Kidney (tissue), 14 donors: ENCODE data around the gene SRRM4. TPM values are rescaled to one million over a fixed set of nuclear protein-coding genes. Genes with fewer than 3 reads are reported as not detected.

ENCODE experiments used
- DNase-seq, 5 donors: peaks; one replicate each; pipeline ENCODE4 v3.0.0-alpha.2; 2013 to 2020
- FAIRE-seq: peaks from 2 replicates; lab custom pipeline; 2012; peaks lifted over from hg19 to GRCh38; lab: Jason Lieb, UNC
- H3K27ac ChIP-seq, 2 donors: one replicate each; pipeline ENCODE4 v1.7.0; 2013; ENCODE audit warnings: low read depth in 2 of 2, low read length in 2 of 2, inconsistent platforms in 1 of 2
- H3K27me3 ChIP-seq: one replicate; pipeline ENCODE4 v1.7.1; 2013; ENCODE audit warnings: low read length, inconsistent platforms; ENCODE audit not compliant: control insufficient read depth, insufficient read depth
- H3K36me3 ChIP-seq, 3 donors: one replicate each; pipeline versions ENCODE4 v1.7.0 to v1.7.1; 2013; ENCODE audit warnings: low read length in 3 of 3, control low read depth in 1 of 3, inconsistent platforms in 1 of 3; ENCODE audit not compliant: insufficient read depth in 3 of 3, control insufficient read depth in 2 of 3
- H3K4me1 ChIP-seq, 3 donors: one replicate each; pipeline versions ENCODE4 v1.7.0 to v1.7.1; 2013; ENCODE audit warnings: low read length in 3 of 3, inconsistent platforms in 1 of 3, low read depth in 1 of 3; ENCODE audit not compliant: control insufficient read depth in 2 of 3, insufficient read depth in 2 of 3
- H3K4me3 ChIP-seq, 3 donors: one replicate each; pipeline versions ENCODE4 v1.7.0 to v1.8.1; 2013; ENCODE audit warnings: low read length in 3 of 3, control low read depth in 1 of 3, inconsistent platforms in 1 of 3
- H3K9ac ChIP-seq, 3 donors: one replicate each; pipeline versions ENCODE4 v1.7.0 to v1.7.1; 2013; ENCODE audit warnings: low read length in 3 of 3, control low read depth in 1 of 3, inconsistent platforms in 1 of 3
- H3K9me3 ChIP-seq, 3 donors: one replicate each; pipeline versions ENCODE4 v1.7.0 to v1.7.1; 2013; ENCODE audit warnings: low read length in 3 of 3, control low read depth in 1 of 3, inconsistent platforms in 1 of 3; ENCODE audit not compliant: control insufficient read depth in 2 of 3, insufficient read depth in 1 of 3
- intact Hi-C: fragments of 100-400 bp; cut with DNase I; formaldehyde crosslinking; loops from one replicate; pipeline ENCODE4 v1.11.1; 2022
- polyA plus RNA-seq: library from polyadenylated mRNA; stranded (reverse); fragments of 350-450 nt; fragmentation: Illumina TruSeq; extraction: RNeasy Lipid Tissue Mini Kit (QIAGEN cat#74804); gene quantifications from one replicate; pipeline ENCODE4 v1.2.3, GENCODE V29; 2014; ENCODE audit warnings: low read depth, low replicate concordance; ENCODE audit not compliant: insufficient read depth
- total RNA-seq: library from RNA; stranded (reverse); fragmentation: NEBNext Ultra II Directional; extraction: Animal tissue kit (Norgen Biotek cat#: 25700); gene quantifications from one replicate; pipeline ENCODE4 v1.2.1, GENCODE V29; 2021
- TF ChIP-seq, protein P1 (sequence below): IDR thresholded peaks from 3 replicates; pipeline ENCODE4 v1.5.1; 2012; ENCODE audit warnings: mild to moderate bottlenecking, moderate library complexity, borderline replicate concordance; ENCODE audit not compliant: insufficient read depth; ENCODE audit errors: extremely low read depth
- donor health status: control.
- donor health status: control.
- donor health status: control.
- donor health status: control.
- donor health status: control.
- donor health status: DM: yes; HTN: yes; CAD: no.
- donor health status: Normal renal cell carcinoma (clear cell type).

SRRM4 gene
- total and polyA plus RNA-seq, 2 donors from 2014 or later: 0.06 to 0.17 TPM

GRCh38 chr12:119088685-119089379 lies 107.5 kb downstream of the SRRM4 start:
- DNase-seq (no peak), FAIRE-seq (no peak)
- Histone ChIP-seq H3K27ac (no peak overlapping the region), H3K27me3 (no peaks in the 10 kb centered on the region), H3K9ac (no peak overlapping the region), H3K9me3 (no peaks in the 10 kb centered on the region), H3K36me3 (no peaks in the 10 kb centered on the region), H3K4me1 (no peaks in the 10 kb centered on the region), H3K4me3 (no peak overlapping the region)
- intact Hi-C loops: no loop called here
- TF ChIP-seq, protein P1, sequence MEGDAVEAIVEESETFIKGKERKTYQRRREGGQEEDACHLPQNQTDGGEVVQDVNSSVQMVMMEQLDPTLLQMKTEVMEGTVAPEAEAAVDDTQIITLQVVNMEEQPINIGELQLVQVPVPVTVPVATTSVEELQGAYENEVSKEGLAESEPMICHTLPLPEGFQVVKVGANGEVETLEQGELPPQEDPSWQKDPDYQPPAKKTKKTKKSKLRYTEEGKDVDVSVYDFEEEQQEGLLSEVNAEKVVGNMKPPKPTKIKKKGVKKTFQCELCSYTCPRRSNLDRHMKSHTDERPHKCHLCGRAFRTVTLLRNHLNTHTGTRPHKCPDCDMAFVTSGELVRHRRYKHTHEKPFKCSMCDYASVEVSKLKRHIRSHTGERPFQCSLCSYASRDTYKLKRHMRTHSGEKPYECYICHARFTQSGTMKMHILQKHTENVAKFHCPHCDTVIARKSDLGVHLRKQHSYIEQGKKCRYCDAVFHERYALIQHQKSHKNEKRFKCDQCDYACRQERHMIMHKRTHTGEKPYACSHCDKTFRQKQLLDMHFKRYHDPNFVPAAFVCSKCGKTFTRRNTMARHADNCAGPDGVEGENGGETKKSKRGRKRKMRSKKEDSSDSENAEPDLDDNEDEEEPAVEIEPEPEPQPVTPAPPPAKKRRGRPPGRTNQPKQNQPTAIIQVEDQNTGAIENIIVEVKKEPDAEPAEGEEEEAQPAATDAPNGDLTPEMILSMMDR: no peak

DNA sequence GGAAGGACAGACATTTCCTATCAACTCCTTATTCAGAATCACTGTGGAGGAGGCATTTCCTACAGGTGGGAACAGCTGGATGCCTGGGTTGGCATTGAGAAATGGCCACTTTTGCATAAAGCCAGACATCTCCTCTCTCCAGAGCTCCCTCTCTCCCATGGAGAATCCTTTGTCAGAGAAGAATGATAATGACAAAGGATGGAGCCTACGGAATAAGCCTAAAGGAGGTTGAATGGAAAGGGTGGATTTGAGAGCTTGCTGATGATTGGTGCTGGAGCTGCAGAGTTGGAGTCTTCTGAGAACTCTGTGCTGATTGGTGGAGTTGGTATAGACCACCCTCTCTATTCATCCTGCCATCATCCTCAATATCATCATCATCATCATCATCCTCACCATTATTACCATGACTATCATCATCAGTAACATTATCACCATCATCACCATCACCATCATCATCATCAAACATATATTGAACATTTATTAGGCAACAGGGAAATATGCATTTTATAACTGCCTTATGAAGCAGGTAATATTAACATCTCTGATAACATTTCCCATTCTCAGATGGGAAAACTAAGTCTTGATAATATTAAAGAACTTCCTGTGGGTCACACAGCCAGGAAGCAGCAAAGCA lies 108.2 kb downstream of the SRRM4 start:
- H3K4me3 ChIP-seq: no peak overlapping the region
- H3K27me3 ChIP-seq: no peaks in the 10 kb centered on the region
- intact Hi-C loops: no loop called here
- H3K36me3 ChIP-seq: no peaks in the 10 kb centered on the region
- H3K27ac ChIP-seq: no peak overlapping the region
- H3K4me1 ChIP-seq: no peaks in the 10 kb centered on the region
- H3K9me3 ChIP-seq: no peaks in the 10 kb centered on the region
- DNase-seq (no peak), FAIRE-seq (no peak)
- TF ChIP-seq, protein P1: no peak
- no peak overlapping the region for H3K9ac ChIP-seq

- Histone ChIP-seq H3K27me3 (no peaks in the 10 kb centered on the region), H3K4me3 (no peak overlapping the region), H3K4me1 (no peaks in the 10 kb centered on the region), H3K9me3 (no peaks in the 10 kb centered on the region), H3K27ac (no peak overlapping the region), H3K9ac (no peak overlapping the region), H3K36me3 (no peaks in the 10 kb centered on the region)
- FAIRE-seq (no peak), DNase-seq (no peak)
- intact Hi-C loops: no loop called here
- TF ChIP-seq, protein P1: no peak
These were observed 108.9 kb downstream of the SRRM4 start for GRCh38 chr12:119090276-119090675.
